GM23338 (cell line): ENCODE measurements around the gene ADORA3. TPM values are rescaled to one million over a fixed set of nuclear protein-coding genes. Genes with fewer than 3 reads are reported as not detected.

Source experiments
- ATAC-seq: fragments of 200-7000 bp; cut with Tn5 transposase; 3 replicates; pipeline ENCODE4 v1.9.1; 2020
- DNase-seq: peaks from one replicate; pipeline ENCODE4 v3.0.0-alpha.2; 2015; ENCODE audit warnings: low spot score
- H2AFZ ChIP-seq: fragments of 200-600 bp; sonication (generic); 2 replicates; pipeline ENCODE4 v1.8.0; 2016; ENCODE audit warnings: antibody characterized with exemption, mild to moderate bottlenecking, moderate library complexity
- H3F3A ChIP-seq: fragments of 200-600 bp; sonication (generic); replicated peaks from 2 replicates; pipeline ENCODE4 v1.8.0; 2017; ENCODE audit warnings: antibody characterized with exemption, mixed run types, low read depth
- H3K27ac ChIP-seq: fragments of 200-600 bp; sonication (generic); 2 replicates; pipeline ENCODE4 v1.6.1; 2016; ENCODE audit warnings: low read depth
- H3K27me3 ChIP-seq: fragments of 200-600 bp; sonication (generic); 2 replicates; pipeline ENCODE4 v1.8.0; 2016; ENCODE audit warnings: mild to moderate bottlenecking, mixed run types, moderate library complexity; ENCODE audit not compliant: insufficient read depth
- H3K36me3 ChIP-seq: fragments of 200-600 bp; sonication (generic); 2 replicates; pipeline ENCODE4 v1.8.0; 2016; ENCODE audit warnings: mild to moderate bottlenecking; ENCODE audit not compliant: insufficient read depth
- H3K4me1 ChIP-seq: fragments of 200-600 bp; sonication (generic); 2 replicates; pipeline ENCODE4 v1.8.0; 2016; ENCODE audit warnings: mild to moderate bottlenecking, moderate library complexity; ENCODE audit not compliant: insufficient read depth
- H3K4me2 ChIP-seq: fragments of 200-600 bp; sonication (generic); 2 replicates; pipeline ENCODE4 v1.7.1; 2017; ENCODE audit warnings: mixed run types
- H3K4me3 ChIP-seq: fragments of 200-600 bp; sonication (generic); 2 replicates; pipeline ENCODE4 v1.6.1; 2016; ENCODE audit warnings: mixed run types
- H3K79me2 ChIP-seq: fragments of 200-600 bp; sonication (generic); replicated peaks from 2 replicates; pipeline ENCODE4 v1.8.0; 2017; ENCODE audit warnings: mild to moderate bottlenecking; ENCODE audit not compliant: insufficient read depth
- H3K9me2 ChIP-seq: fragments of 200-600 bp; sonication (generic); 2 replicates; pipeline ENCODE4 v1.8.0; 2017; ENCODE audit not compliant: insufficient read depth
- H4K20me1 ChIP-seq: fragments of 200-600 bp; sonication (generic); replicated peaks from 2 replicates; pipeline ENCODE4 v1.8.0; 2017; ENCODE audit warnings: mild to moderate bottlenecking; ENCODE audit not compliant: insufficient read depth
- H3K27ac Mint-ChIP-seq: 2 replicates; pipeline ENCODE4 v1.8.0; 2020; ENCODE audit warnings: inconsistent platforms, mild to moderate bottlenecking, moderate library complexity, mixed read lengths
- H3K27me3 Mint-ChIP-seq: 3 replicates; pipeline ENCODE4 v1.8.0; 2022; ENCODE audit warnings: low read depth, mild to moderate bottlenecking, moderate library complexity, mixed read lengths, inconsistent platforms; ENCODE audit not compliant: insufficient read depth, poor library complexity
- H3K36me3 Mint-ChIP-seq: 3 replicates; pipeline ENCODE4 v1.8.0; 2021; ENCODE audit warnings: low read depth, mild to moderate bottlenecking, inconsistent platforms, moderate library complexity, mixed read lengths
- H3K4me1 Mint-ChIP-seq: 3 replicates; pipeline ENCODE4 v1.8.0; 2020; ENCODE audit warnings: mild to moderate bottlenecking, inconsistent platforms, mixed read lengths
- H3K4me3 Mint-ChIP-seq: 3 replicates; pipeline ENCODE4 v1.8.0; 2021; ENCODE audit warnings: moderate library complexity, mild to moderate bottlenecking, inconsistent platforms, mixed read lengths
- H3K9me3 Mint-ChIP-seq: 3 replicates; pipeline ENCODE4 v1.8.0; 2020; ENCODE audit warnings: moderate library complexity, mild to moderate bottlenecking, inconsistent platforms, mixed read lengths
- CREB1 ChIP-seq: fragments of 250-450 bp; sonication (Bioruptor Pico); IDR thresholded peaks from 2 replicates; pipeline ENCODE4 v1.5.0; 2020; ENCODE audit warnings: low read depth, mild to moderate bottlenecking, moderate library complexity
- EZH2 ChIP-seq: fragments of 200-600 bp; sonication (generic); IDR thresholded peaks from one replicate; pipeline ENCODE4 v1.8.0; 2017; ENCODE audit warnings: antibody characterized with exemption, mild to moderate bottlenecking, low read depth; ENCODE audit not compliant: unreplicated experiment
- EZH2phosphoT487 ChIP-seq: fragments of 200-600 bp; sonication (generic); IDR thresholded peaks from one replicate; pipeline ENCODE4 v1.8.1; 2018; ENCODE audit warnings: antibody characterized with exemption; ENCODE audit not compliant: unreplicated experiment
- JUNB ChIP-seq: IDR thresholded peaks from one replicate; pipeline ENCODE4 v1.6.1; 2016; ENCODE audit warnings: antibody characterized with exemption; ENCODE audit not compliant: unreplicated experiment
- NANOG ChIP-seq: IDR thresholded peaks from 2 replicates; pipeline ENCODE4 v1.6.1; 2016; ENCODE audit warnings: antibody characterized with exemption, borderline replicate concordance
- POLR2AphosphoS5 ChIP-seq: IDR thresholded peaks from 2 replicates; pipeline ENCODE4 v1.6.1; 2016; ENCODE audit warnings: antibody characterized with exemption, low read depth
- STAT1 ChIP-seq: IDR thresholded peaks from one replicate; pipeline ENCODE4 v1.6.1; 2016; ENCODE audit warnings: antibody characterized with exemption; ENCODE audit not compliant: unreplicated experiment
- ZNF114 ChIP-seq: fragments of 250-450 bp; sonication (Bioruptor Pico); IDR thresholded peaks from 2 replicates; pipeline ENCODE4 v1.5.0; 2020; ENCODE audit warnings: mild to moderate bottlenecking, moderate library complexity
- ZNF331 ChIP-seq: fragments of 250-450 bp; sonication (Bioruptor Pico); IDR thresholded peaks from 2 replicates; pipeline ENCODE4 v1.5.0; 2020; ENCODE audit warnings: low read depth, mild to moderate bottlenecking, moderate library complexity
- polyA plus RNA-seq: library from polyadenylated mRNA; unstranded; fragments of >200 nt; fragmentation: Nextera tagmentation; extraction: Ambion mirVana; gene quantifications from 2 replicates; pipeline ENCODE4 v1.2.1, GENCODE V29; 2016
- total RNA-seq: library from RNA; depleted of rRNA; stranded (reverse); fragments of >200 nt; shearing (Covaris generic); gene quantifications from 2 replicates; pipeline ENCODE4 v1.2.3, GENCODE V29; 2014
- TF ChIP-seq, protein P1 (sequence below): fragments of 250-450 bp; sonication (Bioruptor Pico); IDR thresholded peaks from 2 replicates; pipeline ENCODE4 v1.5.0; 2020; ENCODE audit warnings: mild to moderate bottlenecking, moderate library complexity
- TF ChIP-seq, protein P2 (sequence below), 2 experiments: fragments of 200-600 bp in 1 of 2; sonication (generic) in 1 of 2; conservative IDR thresholded peaks; 2 replicates each; pipeline versions ENCODE4 v1.5.1 to v1.6.1; 2016 to 2017; ENCODE audit warnings: antibody characterized with exemption in 2 of 2, low read depth in 2 of 2, mild to moderate bottlenecking in 2 of 2, moderate library complexity in 1 of 2
- TF ChIP-seq, protein P3 (sequence below): IDR thresholded peaks from one replicate; pipeline ENCODE4 v1.6.1; 2018; ENCODE audit warnings: antibody characterized with exemption; ENCODE audit not compliant: unreplicated experiment
- TF ChIP-seq, protein P4 (sequence below): IDR thresholded peaks from 2 replicates; pipeline ENCODE4 v1.6.1; 2016; ENCODE audit warnings: antibody characterized with exemption

The ADORA3 gene
- total and polyA plus RNA-seq, 2 experiments from 2014 or later = not detected

DNA sequence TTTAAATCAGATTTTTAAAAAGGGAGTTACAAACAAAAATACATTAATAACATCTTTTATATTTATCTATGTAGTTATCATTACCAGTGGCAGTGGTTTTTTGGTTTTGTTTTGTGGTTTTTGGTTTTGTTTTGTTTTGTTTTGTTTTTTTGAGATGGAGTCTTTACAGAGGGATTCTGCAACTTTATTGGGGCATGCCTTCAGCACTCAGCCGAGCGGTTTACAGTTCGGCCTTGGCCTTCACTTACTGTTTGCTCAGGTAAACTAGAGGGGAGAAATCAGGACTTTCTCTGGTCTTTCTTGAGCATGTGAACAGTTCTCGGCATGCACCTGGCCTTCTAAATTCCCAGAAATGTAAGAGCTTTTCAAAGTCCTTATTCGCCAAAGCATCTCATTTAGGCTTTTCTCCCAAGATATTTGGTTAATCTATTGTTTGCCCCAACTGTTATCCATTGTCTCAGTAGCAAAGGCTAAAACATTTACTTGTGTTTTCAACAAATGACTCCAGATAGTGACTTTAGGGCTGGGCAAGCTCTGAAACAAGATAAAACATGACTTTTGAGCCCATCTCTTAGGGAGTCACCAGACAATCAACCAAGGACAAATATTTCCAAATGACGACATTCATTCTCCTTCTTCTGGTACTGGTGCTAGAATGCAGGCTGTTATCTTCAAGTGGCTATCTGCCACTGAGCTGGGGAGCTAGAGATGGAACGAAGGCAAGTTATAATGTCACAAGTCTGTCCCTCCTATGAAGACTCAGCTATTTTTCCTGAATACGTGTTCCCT is 48.4 kb upstream of the ADORA3 start:
- peak overlapping the region; percentile 76 for H2AFZ ChIP-seq
- H3K9me2 ChIP-seq = no peaks in the 10 kb centered on the region
- no peaks in the 10 kb centered on the region for H3K4me1 Mint-ChIP-seq
- H3K36me3 ChIP-seq = no peaks in the 10 kb centered on the region
- no peak for ATAC-seq
- TF ChIP-seq CREB1 (CRISPR knock-in tag) = no peak
- no peak for TF ChIP-seq NANOG
- TF ChIP-seq ZNF331 = no peak
- no peak for TF ChIP-seq POLR2AphosphoS5
- no peak for TF ChIP-seq STAT1
- TF ChIP-seq, protein P1, sequence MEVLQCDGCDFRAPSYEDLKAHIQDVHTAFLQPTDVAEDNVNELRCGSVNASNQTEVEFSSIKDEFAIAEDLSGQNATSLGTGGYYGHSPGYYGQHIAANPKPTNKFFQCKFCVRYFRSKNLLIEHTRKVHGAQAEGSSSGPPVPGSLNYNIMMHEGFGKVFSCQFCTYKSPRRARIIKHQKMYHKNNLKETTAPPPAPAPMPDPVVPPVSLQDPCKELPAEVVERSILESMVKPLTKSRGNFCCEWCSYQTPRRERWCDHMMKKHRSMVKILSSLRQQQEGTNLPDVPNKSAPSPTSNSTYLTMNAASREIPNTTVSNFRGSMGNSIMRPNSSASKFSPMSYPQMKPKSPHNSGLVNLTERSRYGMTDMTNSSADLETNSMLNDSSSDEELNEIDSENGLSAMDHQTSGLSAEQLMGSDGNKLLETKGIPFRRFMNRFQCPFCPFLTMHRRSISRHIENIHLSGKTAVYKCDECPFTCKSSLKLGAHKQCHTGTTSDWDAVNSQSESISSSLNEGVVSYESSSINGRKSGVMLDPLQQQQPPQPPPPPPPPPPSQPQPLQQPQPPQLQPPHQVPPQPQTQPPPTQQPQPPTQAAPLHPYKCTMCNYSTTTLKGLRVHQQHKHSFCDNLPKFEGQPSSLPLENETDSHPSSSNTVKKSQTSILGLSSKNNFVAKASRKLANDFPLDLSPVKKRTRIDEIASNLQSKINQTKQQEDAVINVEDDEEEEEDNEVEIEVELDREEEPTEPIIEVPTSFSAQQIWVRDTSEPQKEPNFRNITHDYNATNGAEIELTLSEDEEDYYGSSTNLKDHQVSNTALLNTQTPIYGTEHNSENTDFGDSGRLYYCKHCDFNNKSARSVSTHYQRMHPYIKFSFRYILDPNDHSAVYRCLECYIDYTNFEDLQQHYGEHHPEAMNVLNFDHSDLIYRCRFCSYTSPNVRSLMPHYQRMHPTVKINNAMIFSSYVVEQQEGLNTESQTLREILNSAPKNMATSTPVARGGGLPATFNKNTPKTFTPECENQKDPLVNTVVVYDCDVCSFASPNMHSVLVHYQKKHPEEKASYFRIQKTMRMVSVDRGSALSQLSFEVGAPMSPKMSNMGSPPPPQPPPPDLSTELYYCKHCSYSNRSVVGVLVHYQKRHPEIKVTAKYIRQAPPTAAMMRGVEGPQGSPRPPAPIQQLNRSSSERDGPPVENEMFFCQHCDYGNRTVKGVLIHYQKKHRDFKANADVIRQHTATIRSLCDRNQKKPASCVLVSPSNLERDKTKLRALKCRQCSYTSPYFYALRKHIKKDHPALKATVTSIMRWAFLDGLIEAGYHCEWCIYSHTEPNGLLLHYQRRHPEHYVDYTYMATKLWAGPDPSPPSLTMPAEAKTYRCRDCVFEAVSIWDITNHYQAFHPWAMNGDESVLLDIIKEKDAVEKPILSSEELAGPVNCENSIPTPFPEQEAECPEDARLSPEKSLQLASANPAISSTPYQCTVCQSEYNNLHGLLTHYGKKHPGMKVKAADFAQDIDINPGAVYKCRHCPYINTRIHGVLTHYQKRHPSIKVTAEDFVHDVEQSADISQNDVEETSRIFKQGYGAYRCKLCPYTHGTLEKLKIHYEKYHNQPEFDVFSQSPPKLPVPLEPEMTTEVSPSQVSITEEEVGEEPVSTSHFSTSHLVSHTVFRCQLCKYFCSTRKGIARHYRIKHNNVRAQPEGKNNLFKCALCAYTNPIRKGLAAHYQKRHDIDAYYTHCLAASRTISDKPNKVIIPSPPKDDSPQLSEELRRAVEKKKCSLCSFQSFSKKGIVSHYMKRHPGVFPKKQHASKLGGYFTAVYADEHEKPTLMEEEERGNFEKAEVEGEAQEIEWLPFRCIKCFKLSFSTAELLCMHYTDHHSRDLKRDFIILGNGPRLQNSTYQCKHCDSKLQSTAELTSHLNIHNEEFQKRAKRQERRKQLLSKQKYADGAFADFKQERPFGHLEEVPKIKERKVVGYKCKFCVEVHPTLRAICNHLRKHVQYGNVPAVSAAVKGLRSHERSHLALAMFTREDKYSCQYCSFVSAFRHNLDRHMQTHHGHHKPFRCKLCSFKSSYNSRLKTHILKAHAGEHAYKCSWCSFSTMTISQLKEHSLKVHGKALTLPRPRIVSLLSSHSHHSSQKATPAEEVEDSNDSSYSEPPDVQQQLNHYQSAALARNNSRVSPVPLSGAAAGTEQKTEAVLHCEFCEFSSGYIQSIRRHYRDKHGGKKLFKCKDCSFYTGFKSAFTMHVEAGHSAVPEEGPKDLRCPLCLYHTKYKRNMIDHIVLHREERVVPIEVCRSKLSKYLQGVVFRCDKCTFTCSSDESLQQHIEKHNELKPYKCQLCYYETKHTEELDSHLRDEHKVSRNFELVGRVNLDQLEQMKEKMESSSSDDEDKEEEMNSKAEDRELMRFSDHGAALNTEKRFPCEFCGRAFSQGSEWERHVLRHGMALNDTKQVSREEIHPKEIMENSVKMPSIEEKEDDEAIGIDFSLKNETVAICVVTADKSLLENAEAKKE (CRISPR knock-in tag) = no peak
- no peak for TF ChIP-seq ZNF114 (CRISPR knock-in tag)
- TF ChIP-seq, protein P2, sequence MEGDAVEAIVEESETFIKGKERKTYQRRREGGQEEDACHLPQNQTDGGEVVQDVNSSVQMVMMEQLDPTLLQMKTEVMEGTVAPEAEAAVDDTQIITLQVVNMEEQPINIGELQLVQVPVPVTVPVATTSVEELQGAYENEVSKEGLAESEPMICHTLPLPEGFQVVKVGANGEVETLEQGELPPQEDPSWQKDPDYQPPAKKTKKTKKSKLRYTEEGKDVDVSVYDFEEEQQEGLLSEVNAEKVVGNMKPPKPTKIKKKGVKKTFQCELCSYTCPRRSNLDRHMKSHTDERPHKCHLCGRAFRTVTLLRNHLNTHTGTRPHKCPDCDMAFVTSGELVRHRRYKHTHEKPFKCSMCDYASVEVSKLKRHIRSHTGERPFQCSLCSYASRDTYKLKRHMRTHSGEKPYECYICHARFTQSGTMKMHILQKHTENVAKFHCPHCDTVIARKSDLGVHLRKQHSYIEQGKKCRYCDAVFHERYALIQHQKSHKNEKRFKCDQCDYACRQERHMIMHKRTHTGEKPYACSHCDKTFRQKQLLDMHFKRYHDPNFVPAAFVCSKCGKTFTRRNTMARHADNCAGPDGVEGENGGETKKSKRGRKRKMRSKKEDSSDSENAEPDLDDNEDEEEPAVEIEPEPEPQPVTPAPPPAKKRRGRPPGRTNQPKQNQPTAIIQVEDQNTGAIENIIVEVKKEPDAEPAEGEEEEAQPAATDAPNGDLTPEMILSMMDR (conservative IDR thresholded peaks at IDR 0.05; ENCODE audit: low read depth in 2 of 2) = no peak
- no peak for TF ChIP-seq EZH2
- TF ChIP-seq, protein P3, sequence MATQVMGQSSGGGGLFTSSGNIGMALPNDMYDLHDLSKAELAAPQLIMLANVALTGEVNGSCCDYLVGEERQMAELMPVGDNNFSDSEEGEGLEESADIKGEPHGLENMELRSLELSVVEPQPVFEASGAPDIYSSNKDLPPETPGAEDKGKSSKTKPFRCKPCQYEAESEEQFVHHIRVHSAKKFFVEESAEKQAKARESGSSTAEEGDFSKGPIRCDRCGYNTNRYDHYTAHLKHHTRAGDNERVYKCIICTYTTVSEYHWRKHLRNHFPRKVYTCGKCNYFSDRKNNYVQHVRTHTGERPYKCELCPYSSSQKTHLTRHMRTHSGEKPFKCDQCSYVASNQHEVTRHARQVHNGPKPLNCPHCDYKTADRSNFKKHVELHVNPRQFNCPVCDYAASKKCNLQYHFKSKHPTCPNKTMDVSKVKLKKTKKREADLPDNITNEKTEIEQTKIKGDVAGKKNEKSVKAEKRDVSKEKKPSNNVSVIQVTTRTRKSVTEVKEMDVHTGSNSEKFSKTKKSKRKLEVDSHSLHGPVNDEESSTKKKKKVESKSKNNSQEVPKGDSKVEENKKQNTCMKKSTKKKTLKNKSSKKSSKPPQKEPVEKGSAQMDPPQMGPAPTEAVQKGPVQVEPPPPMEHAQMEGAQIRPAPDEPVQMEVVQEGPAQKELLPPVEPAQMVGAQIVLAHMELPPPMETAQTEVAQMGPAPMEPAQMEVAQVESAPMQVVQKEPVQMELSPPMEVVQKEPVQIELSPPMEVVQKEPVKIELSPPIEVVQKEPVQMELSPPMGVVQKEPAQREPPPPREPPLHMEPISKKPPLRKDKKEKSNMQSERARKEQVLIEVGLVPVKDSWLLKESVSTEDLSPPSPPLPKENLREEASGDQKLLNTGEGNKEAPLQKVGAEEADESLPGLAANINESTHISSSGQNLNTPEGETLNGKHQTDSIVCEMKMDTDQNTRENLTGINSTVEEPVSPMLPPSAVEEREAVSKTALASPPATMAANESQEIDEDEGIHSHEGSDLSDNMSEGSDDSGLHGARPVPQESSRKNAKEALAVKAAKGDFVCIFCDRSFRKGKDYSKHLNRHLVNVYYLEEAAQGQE = no peak
- no peak for TF ChIP-seq EZH2phosphoT487
- TF ChIP-seq, protein P4, sequence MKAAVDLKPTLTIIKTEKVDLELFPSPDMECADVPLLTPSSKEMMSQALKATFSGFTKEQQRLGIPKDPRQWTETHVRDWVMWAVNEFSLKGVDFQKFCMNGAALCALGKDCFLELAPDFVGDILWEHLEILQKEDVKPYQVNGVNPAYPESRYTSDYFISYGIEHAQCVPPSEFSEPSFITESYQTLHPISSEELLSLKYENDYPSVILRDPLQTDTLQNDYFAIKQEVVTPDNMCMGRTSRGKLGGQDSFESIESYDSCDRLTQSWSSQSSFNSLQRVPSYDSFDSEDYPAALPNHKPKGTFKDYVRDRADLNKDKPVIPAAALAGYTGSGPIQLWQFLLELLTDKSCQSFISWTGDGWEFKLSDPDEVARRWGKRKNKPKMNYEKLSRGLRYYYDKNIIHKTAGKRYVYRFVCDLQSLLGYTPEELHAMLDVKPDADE = no peak
- TF ChIP-seq JUNB = no peak
- no peak overlapping the region for H3K4me3 Mint-ChIP-seq
- H3K27ac Mint-ChIP-seq = no peak overlapping the region
- no peaks in the 10 kb centered on the region for H3K27me3 ChIP-seq
- H3F3A ChIP-seq = no peaks in the 10 kb centered on the region
- no peak overlapping the region for H3K4me2 ChIP-seq
- peaks cover 2% of the 10 kb centered on the region for H3K27me3 Mint-ChIP-seq
- H3K4me1 ChIP-seq = no peaks in the 10 kb centered on the region
- H3K36me3 Mint-ChIP-seq = no peaks in the 10 kb centered on the region
- no peaks in the 10 kb centered on the region for H3K79me2 ChIP-seq
- no peaks in the 10 kb centered on the region for H4K20me1 ChIP-seq
- H3K27ac ChIP-seq = no peak overlapping the region
- H3K4me3 ChIP-seq = no peak overlapping the region
- DNase-seq = no peak
- H3K9me3 Mint-ChIP-seq = no peaks in the 10 kb centered on the region; the same call in 1 of the 3 replicates
